ENCODE data around the gene ALDH3A1. TPM values are rescaled to one million over a fixed set of nuclear protein-coding genes. Genes with fewer than 3 reads are reported as not detected.
A peak's percentile ranks its signal among the peaks of the same experiment; 100 is the strongest.

The ALDH3A1 gene
- total and polyA plus RNA-seq, 10 donors: 0.36 to 16.1 (median 0.77) TPM; not detected in 1

- Histone ChIP-seq H3K4me3 (no peak overlapping the region), H3K36me3 (no peaks in the 10 kb centered on the region), H3K27ac (no peak overlapping the region), H3K4me1 (no peaks in the 10 kb centered on the region), H3K9me3 (no peaks in the 10 kb centered on the region), H3K27me3 (replicated peaks in 1 of 7) (no peaks in the 10 kb centered on the region)
- no peak for DNase-seq
- intact Hi-C loops (cut with DNase I; ENCODE audit: low total_unique reads): no loop called here
- TF ChIP-seq CTCF (IDR thresholded peaks at IDR 0.05 in 8 of 11, conservative IDR thresholded peaks at IDR 0.05 in 3 of 11): no peak
- no peak for TF ChIP-seq POLR2AphosphoS5 (IDR thresholded peaks at IDR 0.05)
- TF ChIP-seq POLR2A (IDR thresholded peaks at IDR 0.05): no peak
- 82 to 89% (median 87%) methylated on average over 12 to 16 of the region's 16 CpGs for WGBS, 5 donors
These were observed 34.6 kb downstream of the ALDH3A1 start for GRCh38 chr17:19713462-19713861.

- no peak for TF ChIP-seq CTCF (IDR thresholded peaks at IDR 0.05 in 8 of 11, conservative IDR thresholded peaks at IDR 0.05 in 3 of 11)
- Histone ChIP-seq H3K27ac (peak overlapping the region in 3 of 8 donors; percentile 0 to 25 (median 18)), H3K9me3 (no peaks in the 10 kb centered on the region), H3K4me1 (no peaks in the 10 kb centered on the region), H3K36me3 (no peaks in the 10 kb centered on the region), H3K4me3 (no peak overlapping the region), H3K27me3 (replicated peaks in 1 of 7) (no peaks in the 10 kb centered on the region)
- WGBS, 5 donors: 81 to 91% (median 83%) methylated on average over 12 of the region's 12 CpGs
- no peak for DNase-seq
- intact Hi-C loops (cut with DNase I; ENCODE audit: low total_unique reads): no loop called here
These were observed 35.6 kb downstream of the ALDH3A1 start for GRCh38 chr17:19712436-19713004.

- H3K36me3 ChIP-seq: no peaks in the 10 kb centered on the region
- no peaks in the 10 kb centered on the region for H3K9me3 ChIP-seq
- no peaks in the 10 kb centered on the region for H3K4me1 ChIP-seq
- intact Hi-C loops (cut with DNase I; ENCODE audit: low total_unique reads): no loop called here
- no peak for DNase-seq
- no peaks in the 10 kb centered on the region for H3K27me3 ChIP-seq (replicated peaks in 1 of 7)
- 88 to 96% (median 90%) methylated on average over 3 of the region's 3 CpGs for WGBS, 5 donors
- no peak overlapping the region for H3K4me3 ChIP-seq
- TF ChIP-seq CTCF (IDR thresholded peaks at IDR 0.05 in 8 of 11, conservative IDR thresholded peaks at IDR 0.05 in 3 of 11): no peak
- no peak for TF ChIP-seq POLR2AphosphoS5 (IDR thresholded peaks at IDR 0.05)
- TF ChIP-seq POLR2A (IDR thresholded peaks at IDR 0.05): no peak
- no peak overlapping the region for H3K27ac ChIP-seq
These were observed 38.3 kb downstream of the ALDH3A1 start for GRCh38 chr17:19709841-19710240.

GRCh38 chr17:19708431-19709175, 39.5 kb downstream of the ALDH3A1 start:
- intact Hi-C loops (cut with DNase I; ENCODE audit: low total_unique reads): no loop called here
- no peak for TF ChIP-seq CTCF (IDR thresholded peaks at IDR 0.05 in 8 of 11, conservative IDR thresholded peaks at IDR 0.05 in 3 of 11)
- no peak for TF ChIP-seq POLR2A (IDR thresholded peaks at IDR 0.05)
- TF ChIP-seq POLR2AphosphoS5 (IDR thresholded peaks at IDR 0.05): no peak
- WGBS, 5 donors: 92 to 96% (median 93%) methylated on average over 5 to 6 of the region's 6 CpGs

More at GRCh38 chr17:19708431-19709175, 39.5 kb downstream of the ALDH3A1 start:
- peaks cover 0 to 11% (median 4%) of the 10 kb centered on the region in 6 donors for H3K4me1 ChIP-seq
- DNase-seq: no peak
- no peak overlapping the region for H3K4me3 ChIP-seq
- no peaks in the 10 kb centered on the region for H3K9me3 ChIP-seq
- no peaks in the 10 kb centered on the region for H3K36me3 ChIP-seq
- H3K27me3 ChIP-seq (replicated peaks in 1 of 7): no peaks in the 10 kb centered on the region
- no peak overlapping the region for H3K27ac ChIP-seq

Measured in spleen (tissue), 11 donors.